Activated CD4-positive, alpha-beta T cell treated with anti-CD3 and anti-CD28 coated beads, Interleukin-2, amount 50 U/mL, for 1 hour (primary cell): ENCODE results near the gene SAMD11.
A peak's percentile ranks its signal among the peaks of the same experiment; 100 is the strongest.
"Not testable (repeated sequence)": the region's sequence is repeated elsewhere in the genome, so short reads cannot be mapped to it uniquely, and the experiment has no call there.

Experiments
- DNase-seq: peaks from one replicate; pipeline ENCODE4 v3.0.0-alpha.2; 2020

The SAMD11 gene

DNA sequence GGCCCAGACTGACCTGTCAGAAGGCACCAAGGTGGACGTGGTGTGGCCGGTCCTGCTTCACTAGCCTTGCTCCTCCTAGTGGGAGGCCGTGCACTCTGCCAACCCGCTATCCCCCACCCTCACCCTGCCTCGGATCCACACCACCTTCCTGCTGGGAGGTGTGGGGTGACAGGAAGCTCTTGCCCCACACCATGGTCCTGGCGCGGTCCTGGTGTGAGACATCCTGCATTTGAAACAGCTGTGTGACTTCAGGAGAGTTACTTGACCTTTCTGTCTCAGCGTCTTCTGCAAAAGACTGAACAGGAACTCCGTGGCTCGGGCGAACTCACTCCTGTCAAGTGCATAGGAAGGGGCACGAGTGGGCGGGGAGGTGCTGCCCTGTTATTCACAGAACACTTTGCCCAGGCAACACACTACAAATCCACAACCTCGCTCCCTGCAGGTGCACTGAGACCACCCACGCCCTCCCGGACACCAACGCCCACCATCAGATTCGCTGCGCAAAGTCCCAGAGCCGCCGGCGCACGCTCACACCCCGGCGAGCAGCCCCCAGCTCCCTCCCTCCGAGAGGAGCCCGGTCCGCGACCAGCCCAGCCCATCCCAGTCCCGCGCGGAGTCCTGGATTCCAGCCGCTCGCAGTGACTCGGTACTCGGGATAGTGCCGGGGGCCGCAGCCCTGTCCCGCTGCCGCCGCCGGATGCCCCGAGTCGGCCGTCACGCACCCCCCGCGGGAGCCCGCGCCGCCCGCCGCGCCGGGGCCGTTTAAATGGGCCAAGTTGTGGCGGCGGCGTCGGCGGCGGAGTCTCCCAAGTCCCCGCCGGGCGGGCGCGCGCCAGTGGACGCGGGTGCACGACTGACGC is at the start of gene SAMD11:
Gene SAMD11 (plus strand): TSS at position 793 of the 860 bp plus-strand sequence. CDS start 509 bp downstream, outside the sequence.
- DNase-seq: peak; percentile 70

DNA sequence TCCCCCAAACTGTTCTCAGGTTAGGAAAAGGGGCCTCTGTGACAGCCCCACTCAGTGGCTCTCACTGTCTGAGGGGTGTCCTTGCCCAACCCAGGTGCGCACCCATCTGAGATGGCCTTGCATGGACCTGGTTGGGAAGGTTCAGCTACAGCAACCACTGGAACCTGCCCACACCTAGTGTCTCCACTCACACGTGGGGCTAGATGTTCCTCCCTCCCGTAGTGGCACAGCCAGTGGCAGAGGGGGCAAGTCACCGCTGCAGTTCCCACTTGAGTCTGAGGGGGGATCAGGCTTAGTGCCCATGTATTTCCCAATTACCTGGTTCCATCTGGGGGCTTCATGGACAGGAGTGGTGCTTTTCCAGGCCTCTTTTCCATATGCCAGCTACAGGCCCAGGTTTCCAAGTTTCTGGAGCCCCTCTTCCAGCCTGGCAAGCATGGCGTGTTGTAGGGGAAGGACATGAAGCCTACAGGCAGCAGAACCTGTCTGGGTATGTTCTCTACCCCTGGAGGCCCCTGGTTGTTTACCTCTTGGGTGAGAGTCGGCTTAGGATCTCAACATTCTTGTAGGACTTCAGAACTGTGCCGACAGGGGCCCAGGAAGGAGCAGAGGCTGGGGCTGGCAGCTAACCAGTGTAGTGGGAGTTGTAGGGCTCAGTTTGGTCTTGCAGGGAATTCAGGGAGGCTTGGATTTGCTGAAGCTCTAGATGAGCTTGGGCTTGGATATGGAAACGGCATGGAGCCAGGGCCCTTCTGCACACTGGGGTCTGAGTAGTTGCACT is 47.1 kb upstream of the SAMD11 start:
- not testable (repeated sequence) for DNase-seq

DNA sequence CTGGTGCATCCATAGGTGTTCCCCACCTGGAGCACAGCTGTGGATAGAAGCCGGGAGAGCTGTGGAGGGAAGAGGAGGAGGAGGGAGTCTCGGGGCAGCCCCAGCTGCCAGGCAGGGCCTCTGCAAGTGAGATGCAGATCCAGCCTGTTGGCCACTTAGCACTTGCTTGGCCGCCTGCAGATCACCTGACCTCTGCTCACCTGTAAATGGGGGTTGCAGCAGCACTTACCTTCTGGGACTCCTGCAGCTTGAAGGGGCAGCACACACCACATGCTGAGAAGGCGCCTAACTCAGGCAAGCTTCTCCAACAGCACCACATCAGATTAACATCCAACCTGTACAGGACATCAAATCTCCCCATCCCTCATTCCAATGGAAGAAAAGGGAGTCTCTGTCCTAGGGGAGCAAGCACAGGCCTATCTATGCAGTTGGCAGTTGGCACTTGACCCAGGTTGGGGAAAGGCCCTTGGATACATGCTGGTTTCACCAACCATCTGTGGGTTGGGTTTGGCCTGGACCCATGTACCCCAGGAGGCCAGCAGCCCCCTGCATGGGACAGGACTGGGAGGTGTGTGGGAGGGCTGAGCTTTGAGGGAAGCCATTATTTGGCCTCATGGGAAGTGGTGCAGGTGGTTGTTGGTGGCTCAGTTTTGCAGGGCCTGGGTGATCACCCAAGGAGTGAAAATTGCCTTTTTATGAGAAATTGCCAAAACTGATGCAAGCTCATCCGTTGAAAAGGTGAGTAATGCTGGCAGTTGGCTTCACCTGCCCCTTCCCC is 46.3 kb upstream of the SAMD11 start:
- not testable (repeated sequence) for DNase-seq

- not testable (repeated sequence) for DNase-seq
These were observed 43.2 kb upstream of the SAMD11 start for GRCh38 chr1:880511-880910.

DNA sequence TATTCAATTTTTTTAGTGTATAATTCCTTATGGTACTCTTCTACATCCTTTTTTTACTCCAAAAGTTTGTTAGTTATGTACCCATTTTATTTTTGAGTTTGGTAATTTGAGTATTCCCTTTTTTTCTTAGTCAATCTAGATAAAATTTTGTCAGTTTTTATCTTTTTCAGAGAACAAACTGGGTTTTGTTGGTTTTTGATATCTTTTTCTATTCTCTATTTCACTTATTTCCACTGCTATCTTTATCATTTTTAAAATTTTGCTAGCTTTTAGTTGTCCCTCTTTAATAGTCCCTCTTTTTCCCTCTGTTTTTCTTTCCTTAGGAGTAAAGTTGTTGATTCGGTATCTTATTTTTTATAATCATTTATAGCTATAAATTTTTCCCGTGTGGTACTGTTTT is 42.8 kb upstream of the SAMD11 start:
- not testable (repeated sequence) for DNase-seq

DNA sequence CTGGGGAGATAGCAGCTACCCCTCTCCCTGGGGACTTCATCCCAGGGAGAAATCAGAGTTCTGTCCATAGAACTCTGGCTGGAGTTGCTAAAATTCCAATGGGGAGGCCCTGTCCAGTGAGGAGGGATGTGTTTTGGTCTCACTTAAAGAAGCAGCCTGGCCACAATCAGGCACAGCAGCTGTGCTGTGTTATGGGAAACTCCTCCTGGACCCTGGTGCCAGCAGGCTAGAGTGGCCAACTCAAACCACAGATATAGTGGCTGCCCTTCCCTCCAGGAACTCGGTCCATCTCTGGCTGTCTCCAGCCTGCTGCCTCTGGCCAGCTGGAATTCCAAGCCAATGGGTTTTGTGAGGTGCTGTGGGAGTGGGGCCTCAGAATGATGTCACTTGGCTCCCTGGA is 37.4 kb upstream of the SAMD11 start:
- no peak for DNase-seq

- no peak for DNase-seq
These were observed 37.0 kb upstream of the SAMD11 start for GRCh38 chr1:886760-887159.

GRCh38 chr1:888297-888696 is 35.4 kb upstream of the SAMD11 start:
- no peak for DNase-seq

GRCh38 chr1:889774-890173 is 33.9 kb upstream of the SAMD11 start:
- not testable (repeated sequence) for DNase-seq

DNA sequence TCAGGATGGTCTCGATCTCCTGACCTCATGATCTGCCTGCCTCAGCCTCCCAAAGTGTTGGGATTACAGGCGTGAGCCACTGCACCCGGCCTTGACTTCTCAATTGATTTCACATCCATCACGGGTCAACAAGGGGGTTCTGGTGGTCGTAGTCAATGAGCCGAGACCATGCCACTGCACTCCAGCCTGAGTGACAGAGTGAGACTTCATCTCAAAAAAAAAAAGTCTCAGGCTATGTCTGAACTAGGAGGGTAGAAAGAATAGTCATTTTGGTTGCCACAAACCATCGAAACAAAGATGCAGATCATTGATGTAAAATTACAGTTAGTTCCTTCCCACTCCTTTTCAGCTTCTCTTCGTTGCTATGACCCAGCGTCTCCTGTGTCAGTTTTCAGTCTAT is 33.5 kb upstream of the SAMD11 start:
- DNase-seq: not testable (repeated sequence)

DNA sequence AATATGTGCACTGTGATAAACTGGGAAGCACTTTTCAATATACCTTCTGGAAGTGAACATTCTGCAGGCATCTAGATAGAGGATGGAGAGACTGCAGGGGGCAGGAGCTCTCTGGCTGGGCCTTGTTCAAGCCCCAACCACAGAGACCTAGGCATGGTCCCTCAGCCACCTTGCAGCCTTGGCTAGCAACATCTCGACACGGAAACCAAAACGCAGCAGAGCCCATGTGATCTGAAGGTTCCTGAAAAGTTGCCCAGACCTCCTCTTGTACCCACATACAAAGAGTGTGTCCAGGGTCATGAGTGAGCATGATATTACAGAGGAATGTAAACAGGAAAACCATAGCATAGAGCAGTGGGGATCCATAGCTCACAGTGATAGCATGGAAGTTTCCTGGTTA is 33.1 kb upstream of the SAMD11 start:
- DNase-seq: no peak

DNA sequence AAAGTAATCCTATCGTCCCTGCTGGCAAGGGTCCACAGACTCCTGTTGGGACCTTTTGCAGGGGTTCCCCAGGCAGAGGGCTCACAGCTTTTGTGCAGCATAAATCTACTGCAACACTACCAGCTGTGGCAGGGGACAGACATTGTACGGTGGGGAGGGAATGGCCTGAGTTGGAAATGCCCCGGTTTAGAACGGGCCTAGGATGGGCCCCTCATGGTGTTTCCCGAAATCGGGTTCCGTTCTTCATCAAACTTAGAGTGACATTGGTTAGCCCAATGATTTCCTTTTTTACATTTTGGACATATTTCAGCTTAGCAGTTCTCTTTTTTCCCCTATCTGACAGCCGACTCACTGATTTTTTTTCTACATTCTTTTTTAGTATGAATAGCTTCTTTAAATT is 26.5 kb upstream of the SAMD11 start:
- no peak for DNase-seq

DNA sequence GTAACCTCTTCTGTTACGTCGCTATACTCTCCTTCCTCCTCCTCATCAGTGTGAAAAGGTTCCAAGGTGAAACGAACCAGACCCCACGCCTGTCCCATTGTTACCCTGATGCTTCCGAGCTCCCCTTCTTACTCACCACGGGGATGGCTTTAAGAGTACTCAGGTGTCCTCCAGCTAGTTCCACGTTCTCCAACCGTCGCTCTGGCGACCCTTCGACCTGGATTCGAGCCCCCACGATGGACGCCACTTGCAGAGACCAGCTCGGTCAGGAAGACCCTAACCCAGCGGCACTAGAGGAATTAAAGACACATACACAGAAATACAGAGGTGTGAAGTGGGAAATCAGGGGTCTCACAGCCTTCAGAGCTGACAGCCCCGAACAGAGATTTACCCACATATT is 25.8 kb upstream of the SAMD11 start:
- not testable (repeated sequence) for DNase-seq

DNA sequence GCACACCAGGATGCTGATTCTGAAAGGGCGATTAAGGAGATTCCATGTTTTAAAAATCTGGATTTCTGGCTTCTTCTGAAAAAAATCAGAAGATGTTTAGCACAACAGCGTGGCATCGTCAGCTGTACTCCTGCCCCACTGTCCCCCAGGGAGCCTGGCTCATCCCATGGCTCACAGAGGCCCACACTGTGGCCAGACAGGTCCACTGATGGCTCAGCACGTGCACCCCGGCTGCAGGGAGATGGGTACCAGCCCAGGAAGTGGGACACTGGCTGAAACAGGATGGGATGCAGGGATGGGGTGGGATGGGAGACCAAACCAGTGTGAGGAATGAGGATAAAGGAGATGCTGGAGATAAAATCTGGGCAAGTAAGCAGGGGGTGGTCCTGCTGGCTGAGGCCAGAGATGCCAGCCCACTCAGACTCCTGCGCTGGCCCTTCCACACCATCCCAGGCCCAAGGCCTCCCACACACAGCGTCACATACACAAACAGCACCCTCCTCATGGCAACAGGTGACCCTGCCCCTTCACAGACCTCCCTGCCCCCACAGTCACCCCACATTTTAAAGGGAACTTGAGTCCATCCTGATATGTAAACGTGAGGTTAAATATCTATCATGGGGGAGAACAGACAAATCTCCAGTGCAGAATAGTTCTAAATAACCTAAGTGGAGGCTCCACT is 23.9 kb upstream of the SAMD11 start:
- no peak for DNase-seq

DNA sequence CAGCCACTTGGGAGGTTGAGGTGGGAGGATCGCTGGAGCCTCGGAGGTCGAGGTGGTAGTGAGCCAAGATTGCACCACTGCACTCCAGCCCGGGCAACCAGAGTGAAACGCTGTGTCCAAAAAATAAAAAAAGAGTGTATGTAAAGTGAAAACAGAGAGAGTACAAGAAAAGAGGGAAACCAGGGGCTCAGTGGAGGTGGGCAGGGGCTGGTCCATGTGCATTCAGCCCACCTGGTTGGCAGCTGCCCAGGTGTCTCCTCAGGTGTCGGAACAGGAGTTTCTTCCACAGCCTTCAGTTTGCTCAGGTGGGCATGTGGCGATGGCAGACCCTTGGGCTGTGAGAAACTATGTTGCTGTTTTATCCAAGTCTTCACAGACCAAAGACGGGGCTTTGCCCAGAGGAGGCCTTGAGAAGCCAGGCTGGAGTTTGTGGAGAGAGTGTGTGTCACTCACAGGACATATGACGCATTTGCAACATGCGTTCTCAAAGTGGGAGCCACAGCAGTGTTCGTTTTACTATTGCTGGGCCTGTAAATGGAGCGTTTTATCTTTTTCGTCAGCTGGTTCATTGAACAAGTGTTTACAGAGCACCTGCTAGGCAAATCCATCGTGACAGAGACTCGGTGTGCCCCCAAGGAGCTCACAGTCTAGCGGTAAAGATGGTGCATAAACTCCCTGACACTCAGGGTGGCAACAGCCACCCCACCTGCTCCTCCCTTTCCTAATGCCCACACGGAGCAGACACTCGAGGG is 22.4 kb upstream of the SAMD11 start:
- no peak for DNase-seq

DNA sequence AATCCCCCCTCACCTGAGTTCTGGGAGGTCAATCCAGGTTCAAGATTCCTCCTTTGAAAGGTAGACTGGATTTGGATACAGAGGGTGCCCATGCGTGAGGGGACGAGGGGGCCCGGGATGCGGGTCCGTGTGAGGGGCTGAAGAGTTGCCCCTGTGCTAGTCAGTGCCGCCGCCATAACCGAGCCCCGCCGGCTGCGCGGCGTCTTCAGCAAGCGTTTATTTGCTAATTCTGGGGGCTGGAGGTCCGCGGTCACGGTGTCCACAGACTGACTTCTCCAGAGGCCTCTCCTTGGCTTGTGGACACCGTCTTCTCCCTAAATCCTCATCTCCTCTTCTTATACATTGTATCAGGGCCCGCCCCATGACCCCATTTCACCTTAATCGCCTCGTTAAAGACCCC is 20.9 kb upstream of the SAMD11 start:
- DNase-seq: no peak

- no peak for DNase-seq
These were observed 20.4 kb upstream of the SAMD11 start for GRCh38 chr1:903305-903704.

DNA sequence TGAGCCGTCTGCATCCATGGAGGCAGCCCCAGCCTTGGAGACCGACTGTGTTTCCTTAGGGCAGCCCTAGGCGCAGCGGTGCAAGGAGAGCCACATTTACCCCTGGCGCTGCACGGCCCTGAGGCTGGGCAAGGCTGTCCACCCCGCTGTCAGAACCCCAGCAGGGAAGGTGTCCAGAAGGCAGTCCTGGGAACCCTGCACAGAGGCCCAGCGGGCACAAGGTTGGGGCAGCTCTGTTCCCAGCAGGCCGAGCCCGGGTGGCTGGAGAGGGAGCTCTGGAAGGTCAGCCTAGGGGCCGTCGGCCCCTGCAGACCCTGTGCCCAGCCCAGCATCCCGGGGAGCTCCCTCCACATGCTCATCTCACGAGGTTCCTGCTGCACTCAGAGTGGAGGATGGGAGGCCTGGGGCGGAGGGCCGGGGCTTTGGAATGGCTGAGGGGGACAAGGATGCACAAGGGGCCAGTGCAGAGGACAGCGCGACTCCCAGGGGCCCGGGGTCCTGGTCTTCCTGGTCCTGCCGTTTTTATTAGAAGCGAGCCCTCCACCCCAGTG is 19.9 kb upstream of the SAMD11 start:
- DNase-seq: no peak

GRCh38 chr1:904310-904950 is 19.3 kb upstream of the SAMD11 start:
- peak; percentile 83 for DNase-seq

DNA sequence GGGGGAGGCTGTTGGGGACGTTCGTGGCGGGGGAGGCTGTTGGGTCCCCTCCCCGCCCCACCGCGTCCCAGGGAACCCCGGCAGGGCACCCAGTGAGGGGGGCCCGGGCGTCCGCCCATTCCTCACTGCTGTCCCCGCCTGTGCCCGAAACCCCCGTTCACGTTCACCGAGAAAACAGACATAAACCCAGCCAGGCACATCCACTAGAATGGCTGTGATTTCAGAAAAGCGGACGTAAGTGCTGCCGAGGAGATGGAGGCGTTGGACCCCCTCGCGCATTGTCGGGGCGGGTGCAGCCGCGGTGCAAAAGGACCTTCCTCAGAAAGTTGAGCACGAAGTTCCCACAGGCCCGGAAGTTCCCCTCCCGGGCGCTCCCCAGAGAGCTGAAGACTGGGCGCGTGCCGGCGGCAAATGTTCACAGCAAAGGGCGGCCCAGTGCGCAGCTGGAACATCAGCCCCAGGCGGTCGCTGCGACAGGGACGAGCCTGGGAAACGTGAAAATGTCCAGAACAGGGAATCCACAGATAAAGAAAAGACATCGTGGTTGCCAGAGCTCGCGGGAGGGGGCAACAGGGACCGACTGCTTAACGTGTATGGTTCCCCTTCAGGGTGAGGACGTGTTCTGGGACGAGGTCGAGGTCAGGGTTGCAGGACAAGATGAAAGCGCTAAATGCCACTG is 18.5 kb upstream of the SAMD11 start:
- DNase-seq: no peak
